Measurements from ENCODE around the gene PCDHGA6.
"Not testable (repeated sequence)": the region's sequence is repeated elsewhere in the genome, so short reads cannot be mapped to it uniquely, and the experiment has no call there.

PCDHGA6 gene

DNA sequence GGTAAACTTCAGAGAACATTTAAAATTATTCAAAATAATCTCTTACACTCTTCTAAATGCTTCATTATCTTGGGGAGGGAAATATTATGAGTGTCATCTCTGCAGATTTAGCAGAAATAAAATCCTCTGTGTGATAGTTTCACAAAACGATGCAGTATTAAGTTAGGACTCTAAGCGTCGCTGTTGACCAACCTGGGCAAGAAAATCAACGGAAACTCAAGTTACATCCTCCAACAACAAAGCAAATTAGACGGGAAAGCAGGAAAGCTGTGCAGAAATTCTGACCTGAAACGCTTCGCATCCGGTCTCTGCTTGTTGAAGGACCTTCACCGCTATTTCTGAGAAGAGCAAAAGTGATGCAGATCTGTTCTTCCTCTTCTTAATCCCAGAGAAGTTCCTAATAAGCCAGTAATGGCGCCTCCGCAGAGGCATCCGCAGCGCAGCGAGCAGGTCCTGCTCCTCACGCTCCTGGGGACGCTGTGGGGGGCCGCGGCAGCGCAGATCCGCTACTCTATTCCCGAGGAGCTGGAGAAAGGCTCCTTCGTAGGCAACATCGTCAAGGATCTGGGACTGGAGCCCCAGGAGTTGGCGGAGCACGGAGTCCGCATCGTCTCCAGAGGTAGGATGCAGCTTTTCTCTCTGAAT, at the start of gene PCDHGA6:
Gene PCDHGA6, plus strand, starts transcription at position 219 of the 645 bp plus-strand sequence. Its CDS starts 193 bp downstream, at position 412.
- Mint-ChIP-seq H3K9me3 (peaks cover 48% of the 10 kb centered on the region), H3K4me3 (no peak within 1 kb of the TSS), H3K4me1 (peaks cover 2% of the 10 kb centered on the region), H3K36me3 (ENCODE audit: low read depth) (peaks cover 33% of the 10 kb centered on the region), H3K27ac (no peak within 1 kb of the TSS), H3K27me3 (peaks cover 65% of the 10 kb centered on the region)
- DNase-seq (no peak), ATAC-seq (no peak)

DNA sequence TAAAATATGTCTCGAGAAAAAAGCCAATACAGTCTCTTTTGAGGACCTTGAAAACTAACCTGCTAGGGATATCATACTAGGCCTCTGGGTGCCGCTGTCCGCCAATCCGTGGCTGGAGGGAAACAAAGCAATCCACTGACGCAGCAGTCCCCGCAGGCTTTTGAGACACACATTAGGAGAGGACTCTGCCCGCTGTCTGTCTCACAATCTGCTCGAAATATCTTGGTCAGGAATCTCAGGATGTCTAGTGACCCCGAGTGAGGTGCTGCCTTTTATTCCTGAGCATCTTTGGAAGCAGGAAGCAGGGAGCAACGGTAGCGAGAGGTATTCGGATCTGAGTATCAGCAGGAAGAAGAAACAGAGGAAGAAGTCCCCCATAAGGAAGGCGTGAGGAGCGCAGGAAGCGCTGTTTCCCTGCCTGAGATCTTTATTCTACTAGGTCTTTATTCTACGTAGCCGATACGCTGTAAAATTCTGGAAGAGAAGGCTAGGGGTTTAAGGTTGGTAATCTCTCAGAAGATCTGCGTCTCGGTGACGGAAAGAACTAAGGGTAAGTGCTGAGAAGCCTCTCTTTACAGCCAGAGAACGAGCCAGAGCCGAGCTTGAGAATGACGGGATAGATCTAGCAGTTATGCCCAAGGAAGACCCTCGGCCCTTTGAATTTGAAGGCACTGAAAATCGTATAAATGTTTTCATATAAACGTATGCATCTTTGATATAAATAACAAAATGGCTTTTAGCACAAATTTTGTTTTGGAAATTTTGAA, 47.4 kb upstream of the PCDHGA6 start:
- Mint-ChIP-seq H3K27ac (peak overlapping the region; percentile 76), H3K27me3 (peaks cover 43% of the 10 kb centered on the region), H3K36me3 (ENCODE audit: low read depth) (peaks cover 25% of the 10 kb centered on the region), H3K4me1 (peaks cover 14% of the 10 kb centered on the region), H3K4me3 (peak overlapping the region; percentile 85), H3K9me3 (peaks cover 58% of the 10 kb centered on the region)
- DNase-seq (peak; percentile 61), ATAC-seq (peak; percentile 87)

DNA sequence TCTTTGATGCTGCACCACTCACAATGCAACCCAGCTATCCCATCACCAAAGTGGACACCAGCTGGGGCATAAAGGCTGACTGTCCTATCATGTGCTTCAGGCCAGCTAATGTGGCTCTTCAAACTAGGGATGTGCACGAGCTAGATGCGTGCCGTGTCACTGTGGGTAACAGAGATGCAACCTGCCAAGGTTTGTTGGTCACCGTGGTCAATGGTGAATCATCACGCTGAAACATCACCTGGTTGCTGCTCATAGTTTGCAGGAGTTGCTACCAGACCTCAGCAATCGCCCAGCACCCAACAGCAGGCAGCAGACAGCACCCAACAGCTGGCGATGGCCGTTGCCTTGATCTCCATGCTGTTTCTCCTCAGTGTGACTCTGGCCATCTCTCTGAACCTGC, 45.5 kb upstream of the PCDHGA6 start:
- Mint-ChIP-seq H3K9me3 (peaks cover 56% of the 10 kb centered on the region), H3K4me1 (peaks cover 5% of the 10 kb centered on the region), H3K4me3 (no peak overlapping the region), H3K27ac (no peak overlapping the region), H3K36me3 (ENCODE audit: low read depth) (peaks cover 18% of the 10 kb centered on the region), H3K27me3 (peaks cover 56% of the 10 kb centered on the region)
- ATAC-seq: no peak
- DNase-seq: no peak

DNA sequence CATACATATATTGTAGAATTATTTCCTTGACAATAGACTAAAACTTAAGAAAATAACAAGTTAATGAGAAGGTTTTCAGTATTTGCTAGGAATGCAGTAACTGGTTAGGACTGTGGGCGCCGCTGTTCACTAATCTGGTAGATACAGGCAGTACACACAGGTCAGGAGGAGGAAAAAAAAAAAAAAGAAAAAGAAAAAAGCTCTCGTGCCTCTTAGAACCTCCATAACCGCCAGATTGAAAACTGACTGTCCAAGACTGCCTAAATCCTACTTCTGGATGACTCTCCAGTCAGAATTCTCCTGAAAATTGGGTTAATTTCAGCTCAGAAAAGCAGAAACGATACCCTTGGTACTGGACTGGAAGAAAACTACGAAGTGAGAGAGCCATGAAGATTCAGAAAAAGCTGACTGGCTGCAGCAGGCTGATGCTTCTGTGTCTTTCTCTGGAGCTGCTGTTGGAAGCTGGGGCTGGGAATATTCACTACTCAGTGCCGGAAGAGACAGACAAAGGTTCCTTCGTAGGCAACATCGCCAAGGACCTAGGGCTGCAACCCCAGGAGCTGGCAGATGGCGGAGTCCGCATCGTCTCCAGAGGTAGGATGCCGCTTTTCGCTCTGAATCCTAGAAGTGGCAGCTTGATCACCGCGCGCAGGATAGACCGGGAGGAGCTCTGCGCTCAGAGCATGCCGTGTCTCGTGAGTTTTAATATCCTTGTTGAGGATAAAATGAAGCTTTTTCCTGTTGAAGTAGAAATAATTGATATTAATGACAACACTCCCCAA, 43.2 kb upstream of the PCDHGA6 start, which contains the start of gene PCDHGA1:
Gene PCDHGA1, plus strand, starts transcription at position 216 of the 782 bp plus-strand sequence.
- Mint-ChIP-seq H3K9me3 (peaks cover 72% of the 10 kb centered on the region), H3K36me3 (ENCODE audit: low read depth) (peaks cover 23% of the 10 kb centered on the region), H3K4me3 (no peak within 1 kb of the TSS), H3K27ac (no peak within 1 kb of the TSS), H3K4me1 (peaks cover 5% of the 10 kb centered on the region), H3K27me3 (peaks cover 75% of the 10 kb centered on the region)
- ATAC-seq (no peak), DNase-seq (no peak)

DNA sequence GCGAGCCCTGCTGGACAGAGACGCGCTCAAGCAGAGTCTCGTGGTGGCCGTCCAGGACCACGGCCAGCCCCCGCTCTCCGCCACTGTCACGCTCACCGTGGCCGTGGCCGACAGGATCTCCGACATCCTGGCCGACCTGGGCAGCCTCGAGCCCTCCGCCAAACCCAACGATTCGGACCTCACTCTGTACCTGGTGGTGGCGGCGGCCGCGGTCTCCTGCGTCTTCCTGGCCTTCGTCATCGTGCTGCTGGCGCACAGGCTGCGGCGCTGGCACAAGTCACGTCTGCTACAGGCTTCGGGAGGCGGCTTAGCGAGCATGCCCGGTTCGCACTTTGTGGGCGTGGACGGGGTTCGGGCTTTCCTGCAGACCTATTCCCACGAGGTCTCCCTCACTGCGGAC, 41.1 kb upstream of the PCDHGA6 start:
- not testable (repeated sequence) for ATAC-seq, DNase-seq, H3K4me1 Mint-ChIP-seq, H3K4me3 Mint-ChIP-seq, H3K27ac Mint-ChIP-seq
- peaks cover 20% of the 10 kb centered on the region for H3K36me3 Mint-ChIP-seq (ENCODE audit: low read depth)
- peaks cover 75% of the 10 kb centered on the region for H3K9me3 Mint-ChIP-seq
- peaks cover 82% of the 10 kb centered on the region for H3K27me3 Mint-ChIP-seq

DNA sequence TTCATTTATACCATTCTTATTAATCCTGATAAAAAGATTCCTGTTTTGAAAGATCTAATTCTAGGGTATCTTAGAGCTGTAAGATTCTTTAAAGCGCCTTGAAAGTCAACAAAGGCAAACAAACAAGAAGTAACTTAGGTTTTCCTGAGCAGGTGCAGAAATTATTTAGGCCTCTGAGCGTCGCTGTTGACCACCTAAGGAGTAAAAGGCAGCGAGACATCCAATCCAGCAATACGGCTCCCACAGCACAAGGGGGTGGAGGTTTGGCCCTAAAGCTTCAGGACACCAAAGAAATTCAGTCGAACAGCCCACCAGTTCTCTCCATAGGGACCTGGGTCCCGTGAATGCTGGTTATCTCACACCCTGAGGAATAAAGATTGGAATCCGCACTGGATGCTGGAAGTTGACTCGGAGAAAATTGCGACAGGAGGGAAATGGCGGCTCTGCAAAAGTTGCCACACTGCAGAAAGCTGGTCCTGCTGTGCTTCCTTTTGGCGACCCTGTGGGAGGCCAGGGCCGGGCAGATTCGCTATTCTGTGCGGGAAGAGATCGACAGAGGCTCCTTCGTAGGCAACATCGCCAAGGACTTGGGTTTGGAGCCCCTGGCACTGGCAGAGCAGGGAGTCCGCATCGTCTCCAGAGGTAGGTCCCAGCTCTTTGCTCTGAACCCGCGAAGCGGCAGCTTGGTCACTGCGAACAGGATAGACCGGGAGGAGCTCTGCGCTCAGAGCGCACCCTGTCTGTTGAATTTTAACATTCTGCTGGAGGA, 35.0 kb upstream of the PCDHGA6 start, which contains the start of gene PCDHGA2:
Gene PCDHGA2, plus strand, starts transcription at position 223 of the 769 bp plus-strand sequence.
- Mint-ChIP-seq H3K4me1 (no peaks in the 10 kb centered on the region), H3K4me3 (no peak within 1 kb of the TSS), H3K27me3 (peaks cover 85% of the 10 kb centered on the region), H3K36me3 (ENCODE audit: low read depth) (peaks cover 24% of the 10 kb centered on the region), H3K9me3 (peaks cover 71% of the 10 kb centered on the region), H3K27ac (no peak within 1 kb of the TSS)
- ATAC-seq: no peak
- DNase-seq: no peak

DNA sequence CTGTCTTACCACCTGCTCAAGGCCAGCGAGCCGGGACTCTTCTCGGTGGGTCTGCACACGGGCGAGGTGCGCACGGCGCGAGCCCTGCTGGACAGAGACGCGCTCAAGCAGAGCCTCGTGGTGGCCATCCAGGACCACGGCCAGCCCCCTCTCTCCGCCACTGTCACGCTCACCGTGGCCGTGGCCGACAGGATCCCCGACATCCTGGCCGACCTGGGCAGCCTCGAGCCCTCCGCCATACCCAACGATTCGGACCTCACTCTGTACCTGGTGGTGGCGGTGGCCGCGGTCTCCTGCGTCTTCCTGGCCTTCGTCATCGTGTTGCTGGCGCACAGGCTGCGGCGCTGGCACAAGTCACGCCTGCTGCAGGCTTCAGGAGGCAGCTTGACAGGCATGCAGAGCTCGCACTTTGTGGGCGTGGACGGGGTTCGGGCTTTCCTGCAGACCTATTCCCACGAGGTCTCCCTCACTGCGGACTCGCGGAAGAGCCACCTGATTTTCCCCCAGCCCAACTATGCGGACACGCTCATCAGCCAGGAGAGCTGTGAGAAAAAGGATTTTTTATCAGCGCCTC, 32.8 kb upstream of the PCDHGA6 start:
- H3K27ac Mint-ChIP-seq, H3K4me3 Mint-ChIP-seq, ATAC-seq, H3K4me1 Mint-ChIP-seq, DNase-seq: not testable (repeated sequence)
- peaks cover 81% of the 10 kb centered on the region for H3K27me3 Mint-ChIP-seq
- peaks cover 65% of the 10 kb centered on the region for H3K9me3 Mint-ChIP-seq
- H3K36me3 Mint-ChIP-seq (ENCODE audit: low read depth): peaks cover 34% of the 10 kb centered on the region

DNA sequence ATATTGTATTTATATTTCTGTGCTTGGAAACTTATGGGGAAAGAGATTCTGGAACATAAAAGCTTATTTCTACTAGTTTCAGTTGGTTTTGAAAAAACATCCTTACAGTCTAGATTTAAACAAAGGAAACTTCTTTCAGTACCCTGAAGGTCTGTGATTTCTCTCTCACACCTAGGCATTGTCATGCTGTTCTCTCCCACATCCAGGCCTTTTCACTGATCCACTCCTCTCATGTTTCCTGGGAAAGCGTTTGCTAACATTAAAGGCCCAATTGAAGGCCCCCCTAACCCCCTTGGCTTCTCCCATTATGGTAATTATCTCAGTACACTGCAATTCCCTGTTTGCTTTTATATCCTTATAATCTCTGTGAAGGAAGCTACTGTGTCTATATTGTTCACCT, 30.9 kb upstream of the PCDHGA6 start:
- Mint-ChIP-seq H3K4me1 (no peaks in the 10 kb centered on the region), H3K4me3 (no peak overlapping the region), H3K27me3 (peaks cover 74% of the 10 kb centered on the region), H3K9me3 (peaks cover 56% of the 10 kb centered on the region), H3K27ac (no peak overlapping the region), H3K36me3 (ENCODE audit: low read depth) (peaks cover 34% of the 10 kb centered on the region)
- DNase-seq: no peak
- no peak for ATAC-seq

DNA sequence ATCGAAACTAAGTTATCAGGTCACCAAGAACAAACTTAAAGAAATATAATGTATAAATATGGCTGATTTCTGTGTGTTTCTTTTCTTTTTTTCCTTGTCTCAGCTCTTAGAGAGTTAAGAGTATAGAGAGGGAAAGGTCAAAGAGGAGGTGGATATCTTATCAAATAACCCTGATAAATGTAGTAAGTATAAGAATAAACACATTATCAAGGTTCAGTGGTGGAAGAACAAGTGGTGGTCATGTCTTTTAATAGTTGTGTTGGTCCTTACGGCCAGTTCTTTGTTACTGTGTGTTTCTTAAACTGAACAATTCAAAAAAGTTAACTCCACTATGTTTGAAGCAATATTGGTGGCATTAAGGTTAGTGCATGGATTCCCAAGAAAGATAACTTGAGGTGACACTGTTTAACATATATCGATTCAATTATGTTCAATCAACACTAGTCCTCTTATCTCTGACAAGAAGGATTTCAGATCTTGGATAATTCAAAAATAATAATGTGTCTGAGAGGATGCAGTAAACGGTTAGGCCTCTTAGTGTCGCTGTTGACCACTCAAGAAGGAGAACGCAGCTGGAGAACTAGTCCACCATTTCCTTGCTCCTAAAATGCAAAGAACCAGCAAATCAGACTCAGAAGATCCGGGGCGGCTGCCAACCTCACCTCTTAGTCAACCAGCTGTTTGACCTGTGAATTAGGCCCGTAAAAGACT, 30.3 kb upstream of the PCDHGA6 start, which contains the start of gene PCDHGA3:
Gene PCDHGA3, plus strand, starts transcription at position 588 of the 711 bp plus-strand sequence. CDS start 205 bp downstream, outside the sequence.
- ATAC-seq (no peak), DNase-seq (no peak)
- Mint-ChIP-seq H3K9me3 (peaks cover 50% of the 10 kb centered on the region), H3K4me3 (no peak within 1 kb of the TSS), H3K27ac (no peak within 1 kb of the TSS), H3K27me3 (peaks cover 68% of the 10 kb centered on the region), H3K4me1 (no peaks in the 10 kb centered on the region), H3K36me3 (ENCODE audit: low read depth) (peaks cover 31% of the 10 kb centered on the region)

DNA sequence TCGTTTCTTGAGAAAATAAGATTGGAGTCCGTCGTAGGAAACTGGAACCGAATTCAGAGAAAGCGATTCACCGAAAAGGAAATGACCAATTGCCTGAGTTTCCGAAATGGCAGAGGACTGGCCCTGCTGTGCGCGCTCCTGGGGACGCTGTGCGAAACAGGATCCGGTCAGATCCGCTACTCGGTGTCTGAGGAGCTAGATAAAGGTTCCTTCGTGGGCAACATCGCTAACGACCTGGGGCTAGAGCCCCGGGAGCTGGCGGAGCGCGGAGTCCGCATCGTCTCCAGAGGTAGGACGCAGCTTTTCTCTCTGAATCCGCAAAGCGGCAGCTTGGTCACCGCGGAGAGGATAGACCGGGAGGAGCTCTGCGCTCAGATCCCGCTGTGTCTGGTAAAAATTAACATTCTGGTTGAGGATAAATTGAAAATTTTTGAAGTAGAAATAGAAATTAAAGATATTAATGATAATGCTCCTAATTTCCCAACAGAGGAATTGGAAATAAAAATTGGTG, 29.7 kb upstream of the PCDHGA6 start:
- ATAC-seq (no peak), DNase-seq (no peak)
- peaks cover 51% of the 10 kb centered on the region for H3K9me3 Mint-ChIP-seq
- no peaks in the 10 kb centered on the region for H3K4me1 Mint-ChIP-seq
- no peak overlapping the region for H3K4me3 Mint-ChIP-seq
- peaks cover 67% of the 10 kb centered on the region for H3K27me3 Mint-ChIP-seq
- H3K27ac Mint-ChIP-seq: no peak overlapping the region
- peaks cover 28% of the 10 kb centered on the region for H3K36me3 Mint-ChIP-seq (ENCODE audit: low read depth)

DNA sequence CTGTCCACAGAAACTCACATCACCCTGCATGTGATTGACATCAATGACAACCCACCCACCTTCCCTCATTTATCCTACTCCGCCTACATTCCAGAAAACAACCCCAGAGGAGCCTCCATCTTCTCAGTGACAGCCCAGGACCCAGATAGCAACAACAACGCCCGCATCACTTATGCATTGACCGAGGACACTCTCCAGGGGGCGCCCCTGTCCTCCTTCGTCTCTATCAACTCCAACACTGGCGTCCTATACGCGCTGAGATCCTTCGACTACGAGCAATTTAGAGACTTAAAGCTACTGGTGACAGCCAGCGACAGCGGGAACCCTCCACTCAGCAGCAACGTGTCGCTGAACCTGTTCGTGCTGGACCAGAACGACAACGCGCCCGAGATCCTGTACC, 28.4 kb upstream of the PCDHGA6 start:
- no peak for ATAC-seq
- Mint-ChIP-seq H3K27ac (no peak overlapping the region), H3K4me3 (no peak overlapping the region), H3K27me3 (peaks cover 62% of the 10 kb centered on the region), H3K4me1 (no peaks in the 10 kb centered on the region), H3K9me3 (peaks cover 54% of the 10 kb centered on the region), H3K36me3 (ENCODE audit: low read depth) (peaks cover 25% of the 10 kb centered on the region)
- no peak for DNase-seq

DNA sequence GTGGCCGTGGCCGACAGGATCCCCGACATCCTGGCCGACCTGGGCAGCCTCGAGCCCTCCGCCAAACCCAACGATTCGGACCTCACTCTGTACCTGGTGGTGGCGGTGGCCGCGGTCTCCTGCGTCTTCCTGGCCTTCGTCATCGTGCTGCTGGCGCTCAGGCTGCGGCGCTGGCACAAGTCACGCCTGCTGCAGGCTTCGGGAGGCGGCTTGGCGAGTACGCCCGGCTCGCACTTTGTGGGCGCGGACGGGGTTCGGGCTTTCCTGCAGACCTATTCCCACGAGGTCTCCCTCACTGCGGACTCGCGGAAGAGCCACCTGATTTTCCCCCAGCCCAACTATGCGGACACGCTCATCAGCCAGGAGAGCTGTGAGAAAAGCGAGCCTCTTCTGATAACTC, 27.7 kb upstream of the PCDHGA6 start:
- ATAC-seq, H3K4me3 Mint-ChIP-seq, H3K27ac Mint-ChIP-seq, DNase-seq, H3K4me1 Mint-ChIP-seq: not testable (repeated sequence)
- peaks cover 56% of the 10 kb centered on the region for H3K9me3 Mint-ChIP-seq
- H3K27me3 Mint-ChIP-seq: peaks cover 65% of the 10 kb centered on the region
- peaks cover 25% of the 10 kb centered on the region for H3K36me3 Mint-ChIP-seq (ENCODE audit: low read depth)
